ENCODE results near the gene TEX10.
"Not testable (repeated sequence)": the region's sequence is repeated elsewhere in the genome, so short reads cannot be mapped to it uniquely, and the experiment has no call there.

The TEX10 gene

DNA sequence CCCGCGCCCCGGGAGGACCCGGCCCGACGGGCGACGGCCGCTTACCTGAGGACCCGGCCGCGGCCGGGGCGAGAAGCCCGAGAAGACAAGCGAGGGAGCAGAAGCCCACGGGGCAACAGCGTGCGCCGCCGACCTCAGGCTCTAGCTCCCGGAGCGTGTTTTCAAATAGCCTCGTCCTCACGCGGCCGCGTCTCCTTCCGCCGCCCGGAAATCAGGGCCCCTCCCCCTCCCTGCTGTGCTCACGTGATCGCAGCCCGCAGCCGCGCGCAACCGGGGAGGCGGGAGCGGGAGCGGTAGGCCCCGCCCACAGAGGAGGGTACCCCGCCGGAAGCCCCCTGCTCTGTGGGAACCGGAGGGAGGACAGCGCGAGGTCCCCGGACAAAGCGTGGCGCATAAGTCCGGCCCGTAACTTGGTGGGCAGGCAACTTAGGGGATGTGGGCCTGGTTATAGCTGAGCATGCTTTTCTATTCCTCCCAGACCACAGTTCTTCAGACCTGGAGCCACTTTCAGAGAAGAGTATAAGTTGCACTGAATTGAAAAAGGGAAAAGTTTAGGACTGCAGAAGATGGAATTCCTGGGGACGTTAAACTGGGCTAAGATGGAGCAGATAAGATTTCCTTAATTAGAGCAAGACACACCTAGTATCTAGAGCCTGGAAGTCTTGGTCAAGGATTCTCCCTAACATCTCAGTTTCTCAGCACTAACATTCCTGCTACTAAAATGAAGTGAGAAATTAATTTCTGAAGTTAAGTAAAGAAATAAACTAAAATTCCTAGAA is at the start of gene TEX10:
Gene TEX10, minus strand, starts transcription at position 216 of the 779 bp plus-strand sequence. CDS start 3,579 bp downstream, outside the sequence.
- peak within 1 kb of the TSS; percentile 89 for H3K27ac ChIP-seq
- TF ChIP-seq, protein P1, sequence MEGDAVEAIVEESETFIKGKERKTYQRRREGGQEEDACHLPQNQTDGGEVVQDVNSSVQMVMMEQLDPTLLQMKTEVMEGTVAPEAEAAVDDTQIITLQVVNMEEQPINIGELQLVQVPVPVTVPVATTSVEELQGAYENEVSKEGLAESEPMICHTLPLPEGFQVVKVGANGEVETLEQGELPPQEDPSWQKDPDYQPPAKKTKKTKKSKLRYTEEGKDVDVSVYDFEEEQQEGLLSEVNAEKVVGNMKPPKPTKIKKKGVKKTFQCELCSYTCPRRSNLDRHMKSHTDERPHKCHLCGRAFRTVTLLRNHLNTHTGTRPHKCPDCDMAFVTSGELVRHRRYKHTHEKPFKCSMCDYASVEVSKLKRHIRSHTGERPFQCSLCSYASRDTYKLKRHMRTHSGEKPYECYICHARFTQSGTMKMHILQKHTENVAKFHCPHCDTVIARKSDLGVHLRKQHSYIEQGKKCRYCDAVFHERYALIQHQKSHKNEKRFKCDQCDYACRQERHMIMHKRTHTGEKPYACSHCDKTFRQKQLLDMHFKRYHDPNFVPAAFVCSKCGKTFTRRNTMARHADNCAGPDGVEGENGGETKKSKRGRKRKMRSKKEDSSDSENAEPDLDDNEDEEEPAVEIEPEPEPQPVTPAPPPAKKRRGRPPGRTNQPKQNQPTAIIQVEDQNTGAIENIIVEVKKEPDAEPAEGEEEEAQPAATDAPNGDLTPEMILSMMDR (conservative IDR thresholded peaks at IDR 0.05), result no peak

DNA sequence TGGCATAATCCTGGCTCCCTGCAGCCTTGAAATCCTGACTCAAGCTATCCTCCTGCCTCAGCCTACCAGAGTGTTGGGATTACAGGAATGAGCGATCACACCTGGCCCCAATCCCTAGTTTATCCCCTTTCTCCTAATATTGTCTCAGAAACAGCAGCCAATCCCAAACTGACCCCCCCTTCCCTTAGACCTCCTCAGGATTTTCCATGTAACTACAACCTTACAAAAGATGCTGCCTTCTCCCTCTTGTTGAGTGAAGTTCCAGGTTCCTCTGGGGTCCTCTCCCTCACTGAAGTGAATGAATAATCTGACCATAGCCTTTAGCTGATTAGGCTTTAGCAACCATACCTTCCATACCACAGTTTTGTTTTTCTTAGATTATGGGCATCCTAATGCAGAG is 48.3 kb upstream of the TEX10 start:
- H3K27ac ChIP-seq, result no peak overlapping the region
- TF ChIP-seq, protein P1 (conservative IDR thresholded peaks at IDR 0.05), result no peak

DNA sequence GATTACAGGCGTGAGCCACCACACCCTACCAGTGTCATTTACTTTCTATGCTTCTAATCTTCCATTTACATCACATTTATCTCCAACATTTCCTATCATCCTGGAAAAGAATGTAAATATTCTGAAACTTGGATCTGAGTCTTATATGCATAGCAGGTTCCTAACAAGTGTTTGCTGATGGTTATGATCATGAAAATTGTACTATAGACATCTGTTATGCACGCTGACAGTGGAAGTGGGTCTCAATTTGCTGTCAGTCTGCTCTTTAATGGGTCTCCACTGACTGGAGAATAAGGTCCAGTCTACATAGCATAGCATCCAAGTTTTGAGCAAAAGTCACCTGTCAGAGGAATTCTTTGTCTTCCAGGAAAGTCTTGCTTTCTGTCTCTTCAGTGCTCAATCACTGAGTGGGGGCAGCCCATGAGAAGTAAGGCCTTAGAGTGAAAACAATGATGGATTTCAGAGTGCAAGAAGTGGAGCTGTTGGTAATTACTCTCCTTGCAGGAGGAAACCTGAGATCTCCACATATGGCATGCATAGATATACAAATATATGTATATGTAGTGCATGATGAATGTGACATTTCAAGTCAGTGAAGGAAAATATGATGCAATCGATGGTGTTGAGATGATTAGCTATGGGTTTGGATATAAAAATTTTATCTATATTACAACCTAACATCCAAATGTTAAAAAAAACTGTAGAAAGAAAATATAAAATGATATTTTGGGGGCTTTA is 45.0 kb upstream of the TEX10 start:
- no peak overlapping the region for H3K27ac ChIP-seq
- TF ChIP-seq, protein P1 (conservative IDR thresholded peaks at IDR 0.05), result no peak

DNA sequence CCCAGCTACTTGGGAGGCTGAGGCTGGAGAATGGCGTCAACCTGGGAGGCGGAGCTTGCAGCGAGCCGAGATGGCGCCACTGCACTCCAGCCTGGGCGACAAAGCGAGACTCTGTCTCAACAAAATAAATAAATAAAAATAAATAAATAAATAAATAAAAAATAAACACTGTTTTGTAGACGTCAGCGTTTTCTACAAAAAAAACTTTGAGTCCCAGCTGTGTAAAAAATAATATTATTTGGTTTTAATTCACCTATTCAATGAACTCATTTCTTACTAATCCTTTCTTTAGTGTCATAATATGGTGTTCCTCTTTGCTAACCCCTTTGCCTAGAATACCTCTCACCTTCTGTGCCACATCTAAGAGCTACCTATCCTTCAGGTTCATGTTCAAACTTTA is 44.0 kb upstream of the TEX10 start:
- TF ChIP-seq, protein P1 (conservative IDR thresholded peaks at IDR 0.05), result no peak
- no peak overlapping the region for H3K27ac ChIP-seq

DNA sequence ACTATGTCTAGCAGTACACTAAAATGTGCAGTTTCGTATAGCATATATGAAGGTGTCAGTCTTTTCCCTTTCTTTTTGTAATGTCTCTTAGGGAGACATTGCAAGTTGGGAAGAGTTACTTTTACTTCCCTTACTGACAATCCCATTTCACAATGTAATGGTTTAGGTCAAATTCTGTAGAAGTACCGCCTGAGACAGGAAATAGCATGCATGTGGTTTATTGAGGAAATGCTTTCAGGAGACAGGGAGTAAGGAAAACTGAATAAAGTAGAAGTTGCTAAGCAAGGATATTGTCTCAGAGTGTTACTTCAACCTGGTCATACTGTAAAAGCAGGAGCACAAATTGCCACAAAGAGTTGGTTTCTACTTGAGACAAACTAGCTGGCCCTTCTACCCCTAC is 42.1 kb upstream of the TEX10 start:
- TF ChIP-seq, protein P1 (conservative IDR thresholded peaks at IDR 0.05), result no peak
- H3K27ac ChIP-seq, result no peak overlapping the region

DNA sequence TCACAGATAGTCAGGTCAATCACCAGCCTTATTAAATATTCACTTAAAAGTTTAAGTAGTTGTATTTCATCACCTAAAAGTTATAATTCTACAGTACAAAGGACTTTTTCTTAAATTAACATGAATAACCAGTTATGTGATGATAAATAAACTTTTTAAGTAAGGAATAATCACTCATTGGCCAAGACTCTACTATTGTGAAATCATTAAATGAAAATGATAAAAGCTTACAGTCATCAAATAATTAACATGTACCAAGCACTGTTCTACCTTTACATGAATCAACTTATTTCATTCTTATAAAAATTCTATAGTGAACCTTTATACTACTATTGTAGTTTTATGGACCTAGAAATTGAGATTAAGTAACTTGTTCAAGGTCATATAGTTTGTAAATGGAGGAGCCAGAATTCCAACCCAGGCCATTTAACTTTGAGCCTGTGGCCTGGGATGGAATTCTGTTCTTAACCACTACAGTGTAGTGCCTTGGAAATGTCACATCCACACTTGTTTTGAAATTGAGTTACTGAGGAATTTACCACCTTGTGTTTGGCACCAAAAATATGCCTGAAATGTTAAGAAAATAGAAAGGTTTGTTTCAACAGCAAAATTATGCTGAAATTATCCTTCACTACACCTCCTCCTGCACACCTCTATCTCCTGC is 41.4 kb upstream of the TEX10 start:
- no peak overlapping the region for H3K27ac ChIP-seq
- TF ChIP-seq, protein P1 (conservative IDR thresholded peaks at IDR 0.05), result no peak

DNA sequence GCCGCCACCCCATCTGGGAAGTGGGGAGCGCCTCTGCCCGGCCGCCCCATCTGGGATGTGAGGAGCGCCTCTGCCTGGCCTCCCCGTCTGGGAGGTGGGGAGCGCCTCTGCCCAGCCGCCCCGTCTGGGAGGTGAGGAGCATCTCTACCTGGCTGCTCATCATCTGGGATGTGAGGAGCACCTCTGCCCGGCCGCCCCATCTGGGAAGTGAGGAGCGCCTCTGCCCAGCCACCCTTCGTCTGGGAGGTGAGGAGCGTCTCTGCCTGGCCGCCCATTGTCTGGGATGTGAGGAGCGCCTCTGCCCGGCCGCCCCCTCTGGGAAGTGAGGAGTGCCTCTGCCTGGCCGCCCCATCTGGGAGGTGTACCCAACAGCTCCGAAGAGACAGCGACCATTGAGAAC is 40.2 kb upstream of the TEX10 start:
- H3K27ac ChIP-seq, result not testable (repeated sequence)
